ENCODE measurements around the gene DGCR2.

- TF ChIP-seq, protein P1, sequence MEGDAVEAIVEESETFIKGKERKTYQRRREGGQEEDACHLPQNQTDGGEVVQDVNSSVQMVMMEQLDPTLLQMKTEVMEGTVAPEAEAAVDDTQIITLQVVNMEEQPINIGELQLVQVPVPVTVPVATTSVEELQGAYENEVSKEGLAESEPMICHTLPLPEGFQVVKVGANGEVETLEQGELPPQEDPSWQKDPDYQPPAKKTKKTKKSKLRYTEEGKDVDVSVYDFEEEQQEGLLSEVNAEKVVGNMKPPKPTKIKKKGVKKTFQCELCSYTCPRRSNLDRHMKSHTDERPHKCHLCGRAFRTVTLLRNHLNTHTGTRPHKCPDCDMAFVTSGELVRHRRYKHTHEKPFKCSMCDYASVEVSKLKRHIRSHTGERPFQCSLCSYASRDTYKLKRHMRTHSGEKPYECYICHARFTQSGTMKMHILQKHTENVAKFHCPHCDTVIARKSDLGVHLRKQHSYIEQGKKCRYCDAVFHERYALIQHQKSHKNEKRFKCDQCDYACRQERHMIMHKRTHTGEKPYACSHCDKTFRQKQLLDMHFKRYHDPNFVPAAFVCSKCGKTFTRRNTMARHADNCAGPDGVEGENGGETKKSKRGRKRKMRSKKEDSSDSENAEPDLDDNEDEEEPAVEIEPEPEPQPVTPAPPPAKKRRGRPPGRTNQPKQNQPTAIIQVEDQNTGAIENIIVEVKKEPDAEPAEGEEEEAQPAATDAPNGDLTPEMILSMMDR (IDR thresholded peaks at IDR 0.05; ENCODE audit: low read depth, low read length): no peak
- no peak for TF ChIP-seq EZH2phosphoT487 (IDR thresholded peaks at IDR 0.05; ENCODE audit: low read depth)
These were observed 32.0 kb downstream of the DGCR2 start for GRCh38 chr22:19090183-19090582.

Measured in OCI-LY3 (cell line).